ENCODE measurements around the gene ITPR2. TPM values are rescaled to one million over a fixed set of nuclear protein-coding genes. Genes with fewer than 3 reads are reported as not detected.
A peak's percentile ranks its signal among the peaks of the same experiment; 100 is the strongest.

Gene ITPR2
- total and polyA plus RNA-seq, 2 of the 8 experiments (the other 6 are each of a cell fraction or from before 2014, with no cell fraction given) = 4.1 to 48.3 TPM

DNA sequence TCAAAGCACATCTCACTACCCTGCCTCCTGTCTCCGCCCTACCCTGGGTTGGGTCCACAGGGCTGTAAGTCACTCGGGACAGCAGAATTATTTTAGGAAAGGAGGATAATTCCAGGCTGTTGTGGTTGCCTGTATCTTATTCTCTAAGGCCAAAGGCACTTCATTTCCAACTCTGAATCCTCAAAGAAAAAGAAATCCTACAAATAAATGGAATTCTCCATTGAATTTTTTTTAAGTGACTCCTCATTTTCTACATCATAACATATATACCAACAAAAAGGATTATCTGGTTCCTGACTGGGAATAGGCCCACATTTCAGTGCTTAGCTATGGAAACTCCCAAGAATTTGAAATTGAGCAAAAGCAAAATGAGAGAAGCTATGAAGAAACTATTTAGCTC, 186.4 kb downstream of the ITPR2 start:
- H3K56ac ChIP-seq (replicated peaks; ENCODE audit: insufficient read length, low read depth, low read length) = no peak overlapping the region
- H3K23me2 ChIP-seq (ENCODE audit: low read depth, low read length) = no peaks in the 10 kb centered on the region
- no peaks in the 10 kb centered on the region for H3K27me3 ChIP-seq (replicated peaks in 1 of 4; ENCODE audit: control insufficient read depth in 3 of 4, extremely low read depth in 1 of 4, insufficient read depth in 3 of 4, low read length in 3 of 4)
- no peak overlapping the region for H3K4me2 ChIP-seq (ENCODE audit: insufficient read depth in 1 of 2, low read depth in 2 of 2, low read length in 2 of 2)
- no peak overlapping the region for H2BK15ac ChIP-seq (ENCODE audit: low read length)
- H2BK120ac ChIP-seq (replicated peaks; ENCODE audit: low read depth, low read length) = no peak overlapping the region
- H4K8ac ChIP-seq (ENCODE audit: extremely low read depth, insufficient read depth, low read length) = peak overlapping the region; percentile 36; the same call in 1 of the 2 replicates
- no peak for DNase-seq (ENCODE audit: low read depth in 1 of 2, low spot score in 2 of 2)
- peaks cover 0 to 14% (median 1%) of the 10 kb centered on the region in 4 experiments; a peak in 2 of 8 replicates for H3K36me3 ChIP-seq (ENCODE audit: control insufficient read depth in 2 of 4, insufficient read depth in 4 of 4, low read length in 3 of 4)
- H3K79me2 ChIP-seq (ENCODE audit: control insufficient read depth in 1 of 2, insufficient read depth in 2 of 2, low read length in 2 of 2) = no peaks in the 10 kb centered on the region
- no peak overlapping the region for H2BK20ac ChIP-seq (ENCODE audit: low read length)
- H3K9ac ChIP-seq (replicated peaks in 1 of 4; ENCODE audit: extremely low read depth in 1 of 4, low read depth in 3 of 4, low read length in 3 of 4) = no peak overlapping the region
- TF ChIP-seq KDM4A (IDR thresholded peaks at IDR 0.05; ENCODE audit: low read depth, low read length, severe bottlenecking) (no peak), CHD1 (IDR thresholded peaks at IDR 0.05; ENCODE audit: low read depth, low read length) (no peak), BACH1 (IDR thresholded peaks at IDR 0.05; ENCODE audit: low read length) (no peak), SP4 (IDR thresholded peaks at IDR 0.05; ENCODE audit: low read length) (no peak), CTBP2 (IDR thresholded peaks at IDR 0.05; ENCODE audit: borderline replicate concordance, insufficient read depth, insufficient read length, low read length) (no peak), SIX5 (IDR thresholded peaks at IDR 0.05; ENCODE audit: low read depth, low read length) (no peak), CBX5 (IDR thresholded peaks at IDR 0.05; ENCODE audit: low read depth, low read length) (no peak), TAF7 (optimal IDR thresholded peaks at IDR 0.05; ENCODE audit: borderline replicate concordance, low read depth, low read length) (no peak), TEAD4 (IDR thresholded peaks at IDR 0.05; ENCODE audit: low read depth, low read length) (no peak), KDM1A (IDR thresholded peaks at IDR 0.05; ENCODE audit: borderline replicate concordance, low read length) (no peak), SUZ12 (IDR thresholded peaks at IDR 0.05; ENCODE audit: low read length) (no peak), RFX5 (IDR thresholded peaks at IDR 0.05; ENCODE audit: borderline replicate concordance, low read depth, low read length) (no peak)
- no peak overlapping the region for H2BK5ac ChIP-seq (ENCODE audit: low read depth, low read length)
- no peak overlapping the region for H3K4ac ChIP-seq (replicated peaks; ENCODE audit: insufficient read length, low read depth, low read length)
- H3K18ac ChIP-seq (ENCODE audit: extremely low read depth, low read length) = 0 out of 2 replicates have a peak overlapping the region, but pooled peaks have one; percentile 3
- H2BK12ac ChIP-seq (ENCODE audit: low read depth, low read length) = no peak overlapping the region
- no peak overlapping the region for H4K5ac ChIP-seq (ENCODE audit: insufficient read length, low read depth, low read length)
- no peak for FAIRE-seq
- ChIA-PET CTCF (ENCODE audit: partially characterized antibody) (interaction anchor here (1.1 to 1.6 kb wide), 2 partner anchors 17 to 32 kb away, joined by 3 to 5 read pairs; no protein-coding TSS in a partner anchor), POLR2A (ENCODE audit: partially characterized antibody) (no interaction called here)
- H3K23ac ChIP-seq (ENCODE audit: insufficient read length) = no peak overlapping the region
- no peak overlapping the region for H2AFZ ChIP-seq (ENCODE audit: low read length)
- no peak overlapping the region for H3K4me3 ChIP-seq (ENCODE audit: extremely low read depth in 1 of 4, insufficient read depth in 2 of 4, low read depth in 3 of 4, low read length in 4 of 4)
- 83% methylated on average over 2 of the region's 2 CpGs; no CpG with 5 or more reads in 1 of the 2 experiments for WGBS, 2 experiments (ENCODE audit: extremely low coverage in 1 of 2, insufficient coverage in 1 of 2, insufficient read length in 1 of 2, insufficient replicate concordance in 2 of 2, low coverage in 1 of 2, low lambda C conversion rate in 2 of 2, missing lambda C conversion rate in 1 of 2)
- no peak overlapping the region for H4K91ac ChIP-seq (replicated peaks; ENCODE audit: insufficient read length, low read length)
- H3K4me1 ChIP-seq (replicated peaks in 1 of 4; ENCODE audit: control insufficient read depth in 3 of 4, insufficient read depth in 4 of 4, low read length in 3 of 4) = peaks cover 3 to 9% (median 4%) of the 10 kb centered on the region in 4 experiments
- H4K20me1 ChIP-seq (replicated peaks in 1 of 2; ENCODE audit: control insufficient read depth in 1 of 2, insufficient read depth in 2 of 2, low read length in 2 of 2) = no peaks in the 10 kb centered on the region
- H3K14ac ChIP-seq (ENCODE audit: insufficient read length) = peak overlapping the region; percentile 63
- no peaks in the 10 kb centered on the region for H3K79me1 ChIP-seq (ENCODE audit: low read depth, low read length)
- no peak overlapping the region for H3K27ac ChIP-seq (ENCODE audit: low read depth, low read length)
- H2AK5ac ChIP-seq (ENCODE audit: low read depth, low read length) = no peak overlapping the region
- no peaks in the 10 kb centered on the region for H3K9me3 ChIP-seq (ENCODE audit: insufficient read depth in 2 of 2, low read depth in 1 of 2, low read length in 1 of 2)
